NK-92 (cell line): Measurements from ENCODE around the gene RNU1-4.
"Not testable (repeated sequence)": the region's sequence is repeated elsewhere in the genome, so short reads cannot be mapped to it uniquely, and the experiment has no call there.

ENCODE experiments used
- DNase-seq: peaks from one replicate; lab custom pipeline; 2025; ENCODE audit not compliant: unreplicated experiment; lab: John Stamatoyannopoulos, UW

The RNU1-4 gene

DNA sequence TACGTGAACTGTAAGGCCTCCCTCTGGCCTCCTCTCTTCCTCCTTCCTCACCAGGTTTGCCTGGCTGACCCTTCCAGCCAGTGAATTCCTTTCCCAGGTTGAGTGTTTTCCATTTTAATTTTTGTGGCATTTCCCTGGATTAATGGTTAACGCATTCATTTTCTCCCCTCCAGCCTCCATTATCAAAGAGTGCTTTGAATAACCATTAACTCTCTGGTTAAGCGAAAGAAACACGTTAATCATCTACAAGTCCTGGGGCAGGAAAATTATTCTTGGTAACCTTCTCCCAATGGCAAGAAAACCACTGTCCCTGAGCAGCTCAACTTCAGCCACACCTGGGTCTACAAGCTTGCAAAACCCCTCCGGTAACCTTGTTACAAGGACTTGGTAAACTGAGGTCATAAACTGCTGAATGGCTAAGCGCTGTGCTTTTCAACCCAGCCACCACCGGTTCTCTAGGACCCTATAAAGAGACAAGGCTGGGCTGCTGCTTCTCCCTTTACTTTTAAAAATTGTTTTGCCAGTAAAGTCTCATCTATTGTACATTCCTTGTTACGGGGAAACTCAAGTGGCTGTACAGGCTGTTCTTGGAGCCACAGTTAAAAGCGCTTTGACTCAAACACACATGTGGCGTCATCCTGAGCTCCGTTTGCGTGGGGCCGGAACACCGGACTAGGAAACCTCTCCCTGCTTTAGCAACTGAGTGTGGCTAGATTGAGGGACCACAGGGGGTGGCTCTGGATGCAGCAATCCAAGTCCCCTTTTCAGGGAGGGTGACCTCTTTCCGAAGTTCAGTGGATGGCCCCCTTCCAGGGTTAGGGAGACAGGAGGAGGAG, 24.7 kb downstream of the RNU1-4 start:
- not testable (repeated sequence) for DNase-seq

DNA sequence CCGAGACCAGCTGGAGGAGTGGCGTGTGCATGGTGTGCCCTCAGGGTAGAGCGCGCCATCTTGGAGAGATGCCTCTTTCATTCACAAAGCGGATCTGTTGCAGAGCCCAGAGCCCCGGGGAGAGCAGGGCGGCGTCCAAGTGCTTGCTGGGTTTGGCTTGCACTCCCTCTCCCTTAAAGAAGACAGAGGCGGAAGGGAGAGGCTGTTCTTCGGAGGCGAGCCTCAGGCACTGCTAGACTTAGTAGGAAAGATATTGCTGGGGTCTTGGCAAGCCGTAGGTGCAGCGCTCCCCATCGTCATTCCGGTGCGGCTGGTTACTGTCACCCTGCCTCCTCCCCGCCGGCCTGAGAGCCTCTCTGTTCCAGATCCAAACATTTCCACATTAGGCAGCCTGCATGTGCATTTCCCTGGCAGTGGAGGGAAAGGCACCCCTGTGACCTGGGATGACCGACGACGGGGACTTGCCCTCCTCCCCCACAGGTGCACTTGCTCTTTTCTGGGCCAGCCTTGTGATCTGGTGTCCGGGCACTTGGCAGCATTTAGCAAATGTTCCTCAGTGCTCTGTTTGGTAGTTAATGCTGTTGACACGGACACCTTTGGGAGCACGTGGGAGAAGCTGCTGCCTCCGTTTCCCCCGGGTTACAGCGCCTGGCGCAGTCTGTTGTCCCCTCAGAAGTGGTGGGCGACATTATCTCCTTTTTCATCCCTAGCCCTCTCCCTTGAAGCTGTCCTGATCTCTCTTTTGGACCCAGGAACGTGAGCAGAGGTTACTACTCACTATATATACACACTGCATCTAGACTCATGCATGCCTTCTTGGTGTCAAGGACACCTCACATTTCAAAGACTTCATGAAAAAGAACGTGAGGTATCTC, 25.7 kb downstream of the RNU1-4 start:
- not testable (repeated sequence) for DNase-seq

DNA sequence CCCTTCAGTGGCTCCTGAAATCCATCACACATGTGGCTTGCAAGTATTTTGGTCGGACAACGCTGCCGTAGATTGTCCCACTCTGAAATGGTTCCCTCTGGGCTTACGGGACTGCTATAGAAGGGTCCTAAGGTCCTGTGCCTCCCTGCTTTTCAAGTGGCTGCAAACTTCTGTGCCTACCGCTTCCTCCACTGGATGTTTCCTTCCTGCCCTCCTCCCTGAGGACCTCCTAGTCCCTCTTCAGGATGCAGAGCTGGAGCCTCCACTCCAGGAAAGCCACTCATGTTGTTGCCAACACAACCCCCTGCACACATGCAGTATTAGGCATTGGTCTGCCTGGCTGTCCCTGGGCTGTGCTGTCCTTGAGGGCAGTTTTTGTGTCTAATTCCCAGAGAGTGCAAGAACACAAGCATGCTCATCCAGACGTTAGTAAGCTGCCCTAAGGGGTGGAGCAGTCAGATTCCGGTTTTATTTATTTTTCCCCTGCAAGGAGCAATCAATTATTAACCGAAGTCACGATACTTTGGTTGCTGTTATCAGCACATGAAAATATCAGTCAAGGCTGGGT, 26.5 kb downstream of the RNU1-4 start:
- DNase-seq: not testable (repeated sequence)

DNA sequence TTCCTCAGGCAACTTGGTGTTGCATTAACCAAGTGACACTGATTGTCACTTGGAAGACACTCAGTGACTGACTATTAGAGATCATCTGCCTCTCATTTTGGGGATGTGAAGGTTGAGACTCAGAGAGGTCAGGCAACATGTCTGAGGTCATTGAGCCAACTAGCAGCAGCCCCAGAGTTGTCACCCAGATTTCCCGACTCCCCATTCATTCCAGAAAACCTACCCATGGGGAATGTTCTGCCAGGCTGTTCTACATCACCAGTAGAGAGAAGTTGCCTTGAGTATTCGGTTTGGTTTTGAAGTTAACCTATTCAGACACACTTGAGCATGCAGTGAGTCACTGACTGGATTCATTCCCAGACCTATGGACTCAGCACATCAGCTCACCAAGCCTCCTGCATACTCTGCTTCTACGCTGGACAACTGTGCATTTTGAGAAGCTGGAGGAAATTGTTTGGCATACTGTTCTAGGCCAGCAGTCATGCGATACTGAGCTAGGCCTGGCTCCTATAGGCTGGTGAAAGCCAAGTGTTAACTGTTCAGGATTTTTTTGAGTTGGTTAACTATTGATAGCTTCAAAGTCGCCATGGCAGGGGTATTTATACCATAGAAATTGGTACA, 29.9 kb downstream of the RNU1-4 start:
- DNase-seq: not testable (repeated sequence)

DNA sequence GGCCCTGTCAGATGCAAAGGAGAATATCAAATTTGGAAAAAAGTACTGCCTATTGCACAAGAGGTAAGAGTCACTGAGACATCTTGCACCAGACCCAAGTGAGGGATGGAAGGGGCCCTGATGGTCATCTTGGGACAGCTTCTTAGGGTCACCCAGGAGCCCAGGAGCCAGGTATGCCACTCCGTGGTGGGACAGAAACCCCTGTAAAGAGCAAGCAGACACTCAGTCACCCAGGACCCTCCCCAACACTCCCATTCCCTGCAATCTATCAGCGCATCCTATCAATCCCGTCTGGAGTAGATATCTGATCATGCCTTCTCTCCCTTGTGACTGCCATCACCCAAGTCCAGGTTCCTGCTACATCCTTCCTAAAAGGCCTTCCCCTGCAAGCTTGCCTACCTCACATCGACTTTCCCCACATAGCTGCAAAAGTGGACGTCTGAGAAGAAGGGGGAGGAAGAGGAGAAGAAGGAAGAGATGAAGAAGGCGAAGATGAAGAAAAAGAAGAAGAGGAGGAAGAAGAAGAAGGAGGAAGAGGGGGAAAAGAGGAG, 30.7 kb downstream of the RNU1-4 start:
- DNase-seq: not testable (repeated sequence)

DNA sequence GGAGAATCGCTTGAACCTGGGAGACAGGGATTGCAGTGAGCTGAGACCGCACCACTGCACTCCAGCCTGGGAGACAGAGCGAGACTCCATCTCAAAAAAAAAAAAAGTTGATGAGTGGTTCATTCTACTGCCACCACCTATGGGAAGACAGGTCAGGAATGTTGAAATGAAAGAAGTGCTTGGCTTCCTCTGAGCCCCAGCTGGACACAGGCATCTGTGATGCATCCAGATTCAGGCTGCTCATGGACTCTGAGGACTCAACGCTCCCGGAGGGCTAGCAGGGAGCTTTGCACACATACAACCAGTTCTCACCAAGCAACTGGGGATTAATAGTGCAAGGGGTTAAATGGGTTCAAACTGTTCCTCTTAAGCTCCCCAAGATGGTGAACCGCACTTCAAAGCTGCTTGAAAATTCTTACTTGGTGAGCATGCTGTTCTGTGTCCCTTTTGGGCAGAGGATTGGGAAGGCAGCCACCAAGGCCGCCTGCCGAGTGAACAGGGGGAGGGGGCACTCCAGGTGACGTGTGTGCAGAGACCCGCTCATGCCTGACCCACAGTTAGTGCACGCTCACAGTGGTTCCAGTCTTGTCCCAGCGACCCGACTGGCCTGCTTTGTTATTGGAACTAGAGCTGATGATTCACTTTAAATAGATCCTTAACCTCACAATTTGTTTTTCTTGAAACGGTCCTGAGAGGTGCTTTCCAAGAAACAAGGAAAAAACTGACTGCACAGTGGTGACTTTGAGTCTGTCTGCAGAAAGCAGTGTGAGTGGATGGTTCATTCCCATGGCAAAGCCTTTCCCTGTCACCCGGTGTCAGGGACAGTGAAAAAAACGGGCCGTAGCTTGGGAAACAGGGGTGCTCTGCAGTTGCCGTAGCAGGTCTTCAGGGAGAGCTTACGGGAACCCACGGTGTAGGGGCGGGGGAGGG, 32.2 kb downstream of the RNU1-4 start:
- not testable (repeated sequence) for DNase-seq

DNA sequence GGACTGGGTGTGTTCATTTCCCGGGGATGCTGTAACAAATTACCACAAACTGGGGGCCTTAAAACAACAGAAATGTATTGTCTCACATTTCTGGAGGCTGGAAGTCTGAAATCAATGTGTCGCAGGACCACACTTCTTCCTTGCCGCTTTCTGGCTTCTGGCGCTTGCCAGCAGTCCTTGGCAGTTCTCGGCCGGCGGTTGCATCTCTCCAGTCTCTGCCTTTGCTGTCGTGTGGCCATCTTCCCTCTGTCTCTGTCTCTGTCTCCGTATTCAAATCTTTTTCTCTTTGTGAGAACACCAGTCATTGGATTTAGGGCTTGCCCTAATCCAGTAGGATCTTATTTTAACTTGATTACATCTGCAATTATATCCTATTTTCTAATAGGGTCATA, 32.9 kb downstream of the RNU1-4 start:
- not testable (repeated sequence) for DNase-seq

DNA sequence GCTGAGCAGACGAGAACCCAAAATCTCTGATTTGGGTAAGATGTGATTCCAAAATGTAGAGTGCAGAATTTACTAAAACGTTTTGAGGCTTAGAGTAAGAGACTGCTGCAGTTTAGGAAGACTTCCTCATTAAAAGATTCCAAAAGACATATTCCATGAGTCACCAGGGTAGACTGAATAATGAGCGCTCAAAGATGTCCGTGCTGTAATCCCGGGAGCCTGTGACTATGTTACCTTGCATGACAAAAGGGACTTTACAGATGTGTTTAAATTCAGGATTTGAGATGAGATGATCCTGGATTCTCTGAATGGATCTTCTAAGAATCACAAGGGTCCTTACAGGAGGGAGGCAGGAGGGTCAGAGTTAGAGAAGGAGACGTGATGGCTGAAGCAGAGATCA, 33.4 kb downstream of the RNU1-4 start:
- DNase-seq: not testable (repeated sequence)

DNA sequence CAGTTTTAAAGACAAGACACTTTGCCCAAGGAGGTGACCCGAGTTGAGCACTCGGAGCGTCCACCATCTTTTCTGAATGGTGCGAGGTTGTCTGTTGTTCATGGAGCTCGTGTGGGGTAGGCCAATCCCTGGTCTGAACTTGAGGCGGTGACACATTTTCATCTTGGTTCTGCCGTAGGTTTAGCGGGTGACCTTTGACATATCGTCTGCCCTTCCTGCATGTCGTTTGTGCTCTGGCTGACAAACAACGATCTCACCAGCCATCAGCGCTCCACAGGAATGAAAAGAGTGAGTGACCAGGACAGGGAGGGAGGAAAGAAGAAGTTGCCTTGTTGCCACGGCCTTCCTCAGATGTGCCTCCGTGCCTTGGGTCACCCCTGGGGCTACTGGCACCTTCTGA, 34.5 kb downstream of the RNU1-4 start:
- not testable (repeated sequence) for DNase-seq

DNA sequence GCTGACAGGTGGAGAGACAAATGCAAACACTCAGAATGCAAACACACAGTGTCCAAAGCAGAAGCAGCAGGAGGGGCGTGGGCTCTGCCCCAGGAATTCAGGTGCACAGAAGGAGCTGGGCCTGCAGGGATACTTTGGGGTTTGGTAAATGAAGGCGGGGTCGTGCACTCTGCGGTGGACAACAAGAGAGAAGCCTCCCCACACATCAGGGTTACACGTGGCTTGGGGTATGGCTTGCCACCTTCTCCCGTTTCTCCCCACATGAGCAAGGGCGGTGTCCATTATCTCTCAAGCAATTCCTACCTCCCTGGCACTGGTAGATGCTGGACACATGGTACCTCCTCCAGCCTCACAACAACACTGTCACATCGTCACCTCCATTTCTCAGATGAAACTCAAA, 35.0 kb downstream of the RNU1-4 start:
- not testable (repeated sequence) for DNase-seq

DNA sequence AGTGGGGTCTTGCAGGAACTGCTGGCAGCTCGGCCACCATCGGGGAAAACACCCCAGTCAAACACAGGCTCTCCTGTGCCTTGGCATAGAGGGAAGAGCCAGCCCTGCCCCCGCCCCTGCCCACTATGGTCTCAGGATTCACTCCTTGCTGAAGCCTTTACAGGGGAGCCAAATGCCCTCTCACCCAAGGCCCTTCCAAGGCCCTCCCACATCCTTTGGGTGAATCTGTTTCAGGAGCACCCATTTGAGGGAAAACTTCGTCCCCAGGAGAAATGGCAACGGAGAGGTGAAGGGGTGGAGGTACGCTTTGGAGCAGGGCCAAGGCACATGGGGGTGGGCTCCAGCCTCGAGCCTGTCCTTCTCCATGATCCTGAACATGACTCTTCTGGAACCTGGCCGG, 35.9 kb downstream of the RNU1-4 start:
- not testable (repeated sequence) for DNase-seq

DNA sequence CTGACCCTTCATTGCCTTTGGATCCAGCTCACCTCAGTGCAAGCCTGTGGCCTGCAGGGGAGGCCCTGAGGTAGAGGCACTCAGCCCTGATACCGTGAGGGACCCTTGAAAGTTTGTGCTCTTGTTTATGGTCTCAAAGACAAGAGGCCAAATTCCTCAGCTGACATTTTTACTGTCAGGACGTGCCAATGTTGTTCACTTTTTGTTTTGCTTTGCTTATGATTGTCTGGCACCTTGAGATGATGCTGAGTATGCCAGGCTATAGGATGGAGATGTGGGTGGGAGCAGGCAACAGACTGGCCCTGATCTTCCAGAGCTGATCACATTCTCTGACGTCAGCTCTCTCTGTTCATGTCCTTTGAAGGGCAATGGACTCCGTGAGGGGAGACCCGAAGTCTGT, 36.5 kb downstream of the RNU1-4 start:
- DNase-seq: not testable (repeated sequence)

DNA sequence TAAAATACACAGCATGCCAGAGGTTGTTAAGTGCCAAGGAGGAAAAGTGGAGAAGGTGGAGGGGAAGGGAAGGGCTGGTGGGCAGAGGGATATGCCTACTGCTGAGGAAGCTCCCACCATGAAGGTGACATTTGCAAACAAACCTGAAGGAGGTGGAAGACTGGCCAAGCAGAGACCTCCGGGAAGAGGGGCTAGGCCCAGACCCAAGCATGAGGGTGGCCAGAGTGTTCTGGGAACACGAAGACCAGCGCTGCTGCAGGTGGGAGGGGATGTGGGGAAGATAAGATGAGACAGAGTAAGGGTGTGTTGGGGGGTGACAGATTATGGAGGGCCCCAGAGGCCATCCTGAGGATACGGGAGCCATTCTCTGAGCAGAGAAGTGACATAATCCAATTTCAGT, 37.5 kb downstream of the RNU1-4 start:
- DNase-seq: not testable (repeated sequence)

DNA sequence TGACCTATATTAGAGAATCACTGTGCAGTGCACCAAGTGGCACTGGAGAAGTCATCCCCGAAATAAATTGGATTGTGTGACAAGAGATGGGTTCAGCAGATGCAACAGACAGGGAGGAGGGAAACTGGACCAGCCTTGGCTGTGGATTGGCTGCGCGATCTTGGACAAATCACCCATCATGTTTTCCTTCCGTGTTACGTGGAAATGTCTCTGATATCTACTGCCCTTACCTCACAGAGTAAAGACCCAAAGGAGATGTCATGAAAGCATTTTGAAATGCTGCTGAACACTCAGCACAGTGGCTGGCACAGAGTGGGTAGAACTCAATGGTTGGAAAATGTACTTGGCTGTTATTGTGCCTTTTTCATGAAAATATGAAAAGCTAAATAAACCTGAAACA, 39.2 kb downstream of the RNU1-4 start:
- not testable (repeated sequence) for DNase-seq

DNA sequence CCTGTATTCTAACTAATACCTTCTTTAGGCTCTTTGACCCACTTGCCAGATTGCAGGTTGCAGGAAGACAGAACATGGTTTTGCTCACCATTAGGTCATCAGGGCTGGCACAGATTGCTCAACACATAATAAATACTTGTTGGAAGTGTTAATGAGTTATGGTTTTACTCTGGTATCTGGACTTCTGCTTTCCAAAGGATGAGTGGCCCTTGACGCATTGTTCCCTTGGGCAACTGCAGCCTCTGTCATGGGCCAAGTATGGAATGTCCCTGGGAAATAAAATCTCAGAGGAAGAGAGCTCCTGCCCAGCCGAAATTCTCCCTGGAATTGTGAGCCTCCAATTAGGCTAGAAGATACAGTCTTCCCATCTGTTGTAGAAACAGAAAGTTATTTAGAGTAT, 40.7 kb downstream of the RNU1-4 start:
- DNase-seq: not testable (repeated sequence)

DNA sequence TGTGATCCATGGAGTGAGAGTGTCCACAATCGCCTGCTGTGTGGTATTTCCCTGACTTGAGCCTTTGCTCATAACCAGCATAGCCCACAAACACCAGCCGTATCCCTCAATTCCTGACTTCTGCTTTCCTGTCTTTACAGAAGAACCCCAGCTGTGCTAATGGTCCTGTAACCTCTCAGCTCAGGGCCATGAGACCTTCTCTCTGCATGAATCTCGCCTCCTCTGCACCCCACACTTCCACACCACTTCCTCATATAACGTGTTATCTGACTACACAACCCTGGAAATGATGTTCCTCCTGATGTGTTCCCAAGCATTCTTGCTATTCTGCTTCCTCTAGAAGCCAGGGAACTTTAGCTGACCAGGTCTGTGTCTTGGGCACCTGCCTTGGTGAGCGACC, 41.3 kb downstream of the RNU1-4 start:
- DNase-seq: not testable (repeated sequence)

DNA sequence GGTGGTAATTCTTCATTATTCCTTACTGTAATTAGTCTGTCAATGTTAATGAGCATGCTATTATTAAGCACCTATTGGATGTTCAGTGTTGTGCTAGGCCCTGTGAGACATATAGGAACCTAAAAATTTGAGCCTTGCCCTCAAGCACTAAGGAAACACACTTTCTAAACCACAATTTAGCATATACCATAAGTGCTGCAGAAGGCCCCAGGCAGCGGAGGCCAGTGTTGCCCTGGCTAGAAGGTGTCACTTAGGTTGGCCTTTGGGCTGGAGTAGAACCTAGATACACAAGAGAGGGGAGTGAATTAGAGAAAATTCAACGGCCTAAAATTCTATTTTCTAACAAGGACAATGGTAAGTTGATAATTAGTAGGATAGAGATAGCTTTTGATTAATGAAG, 44.6 kb downstream of the RNU1-4 start:
- DNase-seq: not testable (repeated sequence)

DNA sequence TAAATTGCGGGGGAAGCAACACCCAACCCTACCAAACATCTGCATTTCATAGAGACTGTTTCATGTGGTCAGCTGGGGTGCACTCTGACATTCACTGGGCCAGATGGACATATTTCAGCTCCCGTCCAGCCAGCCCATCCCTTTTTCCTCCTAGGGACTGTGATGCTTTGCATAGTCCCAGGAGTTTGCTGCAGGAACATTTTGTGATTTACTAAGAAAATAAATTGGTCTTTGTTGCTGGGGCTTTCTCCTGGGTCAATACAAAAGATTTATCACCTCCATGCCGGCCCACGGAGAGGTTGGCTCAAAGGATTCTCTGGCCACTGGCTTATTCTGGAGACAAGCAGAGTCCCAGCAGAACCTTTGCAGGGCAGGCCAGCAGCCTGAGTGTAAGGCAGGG, 46.0 kb downstream of the RNU1-4 start:
- not testable (repeated sequence) for DNase-seq

DNA sequence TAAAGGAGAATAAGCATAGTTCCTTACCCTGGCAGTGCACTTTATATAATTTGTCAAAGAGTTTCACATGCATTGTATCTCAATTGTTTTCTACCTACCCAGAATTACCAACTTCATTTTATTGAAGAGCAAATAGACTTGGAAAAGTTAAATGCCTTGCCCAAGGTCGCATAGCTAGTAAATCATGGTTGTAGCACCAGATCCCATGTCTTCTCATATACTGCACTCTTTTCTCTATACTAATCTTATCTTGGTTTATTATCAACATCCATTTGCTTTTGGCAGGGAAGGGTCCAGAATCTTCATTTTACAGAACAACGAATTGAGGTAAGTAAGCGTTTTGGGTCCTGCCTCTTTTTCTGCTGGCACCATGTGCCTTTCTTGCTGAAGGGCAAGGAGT, 46.9 kb downstream of the RNU1-4 start:
- not testable (repeated sequence) for DNase-seq

DNA sequence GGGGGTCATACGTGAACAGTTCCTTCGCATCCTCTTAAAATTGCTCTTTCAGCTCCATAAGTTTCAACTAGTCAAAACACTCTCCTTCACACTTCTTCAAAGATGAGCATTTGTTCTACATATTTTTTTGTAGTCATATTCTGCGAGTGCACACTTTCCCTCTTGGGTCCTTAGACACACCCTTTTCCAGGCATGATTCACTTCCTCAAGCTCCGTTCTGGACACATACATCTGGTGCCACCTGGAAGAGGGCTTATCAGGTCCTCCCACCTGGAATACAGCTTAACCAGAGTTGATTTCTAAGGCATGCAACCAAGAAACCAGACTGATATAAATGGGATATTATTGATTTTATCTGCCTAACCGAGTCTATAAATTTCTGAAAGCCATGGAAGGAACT, 47.4 kb downstream of the RNU1-4 start:
- not testable (repeated sequence) for DNase-seq
